ENCODE measurements around the gene CD200.

The CD200 gene

GRCh38 chr3:112302881-112303763 is 29.8 kb upstream of the CD200 start:
- DNase-seq (ENCODE audit: low read depth in 1 of 2, low spot score in 1 of 2) = no peak
- TF ChIP-seq REST (IDR thresholded peaks at IDR 0.05; ENCODE audit: insufficient replicate concordance, low read depth) (no peak), SPI1 (IDR thresholded peaks at IDR 0.05; ENCODE audit: borderline replicate concordance, low read depth) (no peak), GABPA (IDR thresholded peaks at IDR 0.05; ENCODE audit: low read depth) (no peak), POLR2AphosphoS5 (IDR thresholded peaks at IDR 0.05; ENCODE audit: low read depth) (no peak)
- TF ChIP-seq, protein P1, sequence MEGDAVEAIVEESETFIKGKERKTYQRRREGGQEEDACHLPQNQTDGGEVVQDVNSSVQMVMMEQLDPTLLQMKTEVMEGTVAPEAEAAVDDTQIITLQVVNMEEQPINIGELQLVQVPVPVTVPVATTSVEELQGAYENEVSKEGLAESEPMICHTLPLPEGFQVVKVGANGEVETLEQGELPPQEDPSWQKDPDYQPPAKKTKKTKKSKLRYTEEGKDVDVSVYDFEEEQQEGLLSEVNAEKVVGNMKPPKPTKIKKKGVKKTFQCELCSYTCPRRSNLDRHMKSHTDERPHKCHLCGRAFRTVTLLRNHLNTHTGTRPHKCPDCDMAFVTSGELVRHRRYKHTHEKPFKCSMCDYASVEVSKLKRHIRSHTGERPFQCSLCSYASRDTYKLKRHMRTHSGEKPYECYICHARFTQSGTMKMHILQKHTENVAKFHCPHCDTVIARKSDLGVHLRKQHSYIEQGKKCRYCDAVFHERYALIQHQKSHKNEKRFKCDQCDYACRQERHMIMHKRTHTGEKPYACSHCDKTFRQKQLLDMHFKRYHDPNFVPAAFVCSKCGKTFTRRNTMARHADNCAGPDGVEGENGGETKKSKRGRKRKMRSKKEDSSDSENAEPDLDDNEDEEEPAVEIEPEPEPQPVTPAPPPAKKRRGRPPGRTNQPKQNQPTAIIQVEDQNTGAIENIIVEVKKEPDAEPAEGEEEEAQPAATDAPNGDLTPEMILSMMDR (IDR thresholded peaks at IDR 0.05; ENCODE audit: insufficient read depth, low read length) = no peak
- Histone ChIP-seq H3K4me3 (replicated peaks; ENCODE audit: insufficient read depth, low read length) (no peak overlapping the region), H3K27ac (replicated peaks) (no peak overlapping the region), H3K27me3 (ENCODE audit: insufficient read depth, poor library complexity, severe bottlenecking) (no peaks in the 10 kb centered on the region)

DNA sequence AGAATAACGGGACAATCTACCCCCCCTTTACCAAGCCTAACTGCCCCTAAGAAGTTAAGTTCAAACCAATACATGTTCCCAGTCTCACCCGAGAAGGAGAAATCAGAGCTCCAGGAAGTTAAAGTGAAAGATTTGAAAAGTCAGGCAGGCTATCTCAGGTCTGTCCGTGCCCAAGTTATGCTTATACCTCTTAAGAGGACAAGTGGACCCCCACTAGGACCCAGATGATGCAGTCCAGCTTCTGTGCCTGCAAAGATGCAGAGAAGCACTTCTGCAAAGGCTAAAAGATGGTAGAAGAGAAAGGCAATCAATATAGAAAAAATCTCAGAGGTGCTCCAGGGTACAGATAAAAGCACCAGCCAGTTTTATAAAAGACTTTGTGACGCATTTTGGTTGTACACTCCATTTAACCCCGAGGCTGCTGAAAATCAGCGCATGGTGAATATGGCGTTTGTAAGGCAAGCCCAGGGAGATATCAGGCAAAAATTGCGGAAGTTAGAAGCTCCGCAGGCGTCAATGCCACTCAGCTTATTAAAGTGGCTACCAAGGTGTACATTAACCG is 29.1 kb upstream of the CD200 start:
- Histone ChIP-seq H3K4me3 (replicated peaks; ENCODE audit: insufficient read depth, low read length) (no peak overlapping the region), H3K27ac (replicated peaks) (no peak overlapping the region), H3K27me3 (ENCODE audit: insufficient read depth, poor library complexity, severe bottlenecking) (no peaks in the 10 kb centered on the region)
- TF ChIP-seq POLR2AphosphoS5 (IDR thresholded peaks at IDR 0.05; ENCODE audit: low read depth) = no peak
- no peak for TF ChIP-seq GABPA (IDR thresholded peaks at IDR 0.05; ENCODE audit: low read depth)
- TF ChIP-seq, protein P1 (IDR thresholded peaks at IDR 0.05; ENCODE audit: insufficient read depth, low read length) = no peak
- no peak for TF ChIP-seq SPI1 (IDR thresholded peaks at IDR 0.05; ENCODE audit: borderline replicate concordance, low read depth)
- no peak for TF ChIP-seq REST (IDR thresholded peaks at IDR 0.05; ENCODE audit: insufficient replicate concordance, low read depth)
- peak in 1 of 2 experiments; percentile 25 for DNase-seq (ENCODE audit: low read depth in 1 of 2, low spot score in 1 of 2)

GRCh38 chr3:112304611-112305010 is 28.3 kb upstream of the CD200 start:
- H3K4me3 ChIP-seq (replicated peaks; ENCODE audit: insufficient read depth, low read length) = no peak overlapping the region

More at GRCh38 chr3:112304611-112305010, 28.3 kb upstream of the CD200 start:
- no peaks in the 10 kb centered on the region for H3K27me3 ChIP-seq (ENCODE audit: insufficient read depth, poor library complexity, severe bottlenecking)
- no peak for TF ChIP-seq SPI1 (IDR thresholded peaks at IDR 0.05; ENCODE audit: borderline replicate concordance, low read depth)
- TF ChIP-seq, protein P1 (IDR thresholded peaks at IDR 0.05; ENCODE audit: insufficient read depth, low read length) = no peak
- TF ChIP-seq POLR2AphosphoS5 (IDR thresholded peaks at IDR 0.05; ENCODE audit: low read depth) = no peak
- no peak for TF ChIP-seq REST (IDR thresholded peaks at IDR 0.05; ENCODE audit: insufficient replicate concordance, low read depth)
- no peak for TF ChIP-seq GABPA (IDR thresholded peaks at IDR 0.05; ENCODE audit: low read depth)
- no peak for DNase-seq (ENCODE audit: low read depth in 1 of 2, low spot score in 1 of 2)
- no peak overlapping the region for H3K27ac ChIP-seq (replicated peaks)

All from HL-60 (cell line).